ENCODE data around the gene TRAM2. TPM values are rescaled to one million over a fixed set of nuclear protein-coding genes. Genes with fewer than 3 reads are reported as not detected.

The TRAM2 gene
- total and polyA plus RNA-seq, 2 of the 8 experiments (the other 6 are each of a cell fraction or from before 2014, with no cell fraction given), result 9.0 to 21.4 TPM

DNA sequence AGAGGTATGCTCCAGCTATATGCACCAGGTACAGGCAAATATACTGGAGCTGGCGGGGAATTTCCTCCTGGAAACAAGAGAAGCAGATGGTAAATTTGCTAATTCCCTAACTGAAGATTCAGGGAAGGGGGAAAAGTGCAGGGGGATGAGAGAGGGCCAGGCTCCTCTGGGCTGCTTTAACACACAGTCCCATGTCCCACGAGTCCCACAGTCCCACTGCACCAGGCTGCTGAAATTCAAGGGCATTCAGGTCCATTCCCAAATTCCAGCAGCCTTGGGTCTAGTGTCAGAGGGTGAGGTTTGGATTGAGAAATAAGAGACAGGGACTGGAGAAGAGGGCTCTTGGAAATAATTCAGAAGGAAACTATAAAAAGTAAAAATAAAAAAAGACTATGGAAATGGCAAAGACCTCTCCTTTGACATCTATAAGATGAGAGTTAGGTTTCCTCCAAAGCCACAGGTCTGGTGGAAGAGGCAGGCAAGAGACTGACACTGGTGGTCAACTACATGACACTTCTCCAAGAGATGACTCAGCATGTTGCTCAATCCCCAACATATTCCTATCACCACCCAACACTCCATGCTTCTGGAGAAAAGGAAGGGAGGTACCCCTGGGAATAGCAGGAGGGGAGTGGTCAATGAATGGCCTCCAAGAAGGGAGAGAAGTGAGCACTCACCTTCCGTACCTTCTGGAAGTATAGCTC lies 69.2 kb downstream of the TRAM2 start (continued):
- TF ChIP-seq TCF12 (IDR thresholded peaks at IDR 0.05; ENCODE audit: low read depth, low read length) (no peak), BACH1 (IDR thresholded peaks at IDR 0.05; ENCODE audit: low read length) (no peak), CHD2 (IDR thresholded peaks at IDR 0.05; ENCODE audit: low read length) (no peak), BCL11A (IDR thresholded peaks at IDR 0.05; ENCODE audit: low read depth in 2 of 2, low read length in 2 of 2) (no peak), JUND (IDR thresholded peaks at IDR 0.05; ENCODE audit: low read length) (no peak), TBP (IDR thresholded peaks at IDR 0.05; ENCODE audit: low read depth, low read length) (no peak)
- TF ChIP-seq, protein P1, sequence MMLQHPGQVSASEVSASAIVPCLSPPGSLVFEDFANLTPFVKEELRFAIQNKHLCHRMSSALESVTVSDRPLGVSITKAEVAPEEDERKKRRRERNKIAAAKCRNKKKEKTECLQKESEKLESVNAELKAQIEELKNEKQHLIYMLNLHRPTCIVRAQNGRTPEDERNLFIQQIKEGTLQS (IDR thresholded peaks at IDR 0.05; ENCODE audit: insufficient read depth, low read depth, low read length), result no peak
